Bronchial epithelial cell (primary cell): ENCODE data around the gene LPO. TPM values are rescaled to one million over a fixed set of nuclear protein-coding genes. Genes with fewer than 3 reads are reported as not detected.

Experiments used
- DNase-seq: peaks from one replicate; pipeline ENCODE4 v3.0.0-alpha.2; 2010; ENCODE audit warnings: low read depth
- FAIRE-seq: peaks from 2 replicates; lab custom pipeline; 2011; peaks lifted over from hg19 to GRCh38; lab: Jason Lieb, UNC
- H3K27me3 ChIP-seq: 2 replicates; pipeline ENCODE4 v1.5.1; 2011; ENCODE audit warnings: low read length; ENCODE audit not compliant: control insufficient read depth, insufficient read depth
- H3K36me3 ChIP-seq: 2 replicates; pipeline ENCODE4 v1.5.1; 2011; ENCODE audit warnings: low read length; ENCODE audit not compliant: control insufficient read depth, insufficient read depth
- H3K4me3 ChIP-seq: 2 replicates; pipeline ENCODE4 v1.5.1; 2011; ENCODE audit warnings: mild to moderate bottlenecking, low read depth, low read length, control low read depth
- CTCF ChIP-seq: IDR thresholded peaks from 2 replicates; pipeline ENCODE4 v1.5.1; 2011; ENCODE audit warnings: mild to moderate bottlenecking, moderate library complexity, low read length, control low read depth, inconsistent platforms; ENCODE audit not compliant: insufficient read depth, severe bottlenecking
- total RNA-seq: library from RNA; depleted of rRNA; stranded (reverse); fragments of >200 nt; gene quantifications from 2 replicates; pipeline ENCODE4 v1.2.1, GENCODE V29; 2014

LPO gene
- total RNA-seq, 1 donor from 2014 or later, result not detected

GRCh38 chr17:58229881-58230280, 8.5 kb upstream of the LPO start:
- no peaks in the 10 kb centered on the region for H3K36me3 ChIP-seq
- H3K27me3 ChIP-seq, result no peaks in the 10 kb centered on the region
- FAIRE-seq (no peak), DNase-seq (peak; percentile 75)
- no peak overlapping the region for H3K4me3 ChIP-seq
- TF ChIP-seq CTCF, result no peak

GRCh38 chr17:58231641-58232040, 6.7 kb upstream of the LPO start:
- H3K4me3 ChIP-seq, result no peak overlapping the region
- no peaks in the 10 kb centered on the region for H3K27me3 ChIP-seq
- no peak for TF ChIP-seq CTCF
- no peak for DNase-seq
- H3K36me3 ChIP-seq, result no peaks in the 10 kb centered on the region
- FAIRE-seq, result no peak

- H3K27me3 ChIP-seq, result no peaks in the 10 kb centered on the region
- H3K4me3 ChIP-seq, result no peak overlapping the region
- TF ChIP-seq CTCF, result no peak
- FAIRE-seq (peak; percentile 52), DNase-seq (peak; percentile 94)
- no peaks in the 10 kb centered on the region for H3K36me3 ChIP-seq
Observed at GRCh38 chr17:58232707-58233156, 5.7 kb upstream of the LPO start.

- no peak for TF ChIP-seq CTCF
- DNase-seq (no peak), FAIRE-seq (no peak)
- no peaks in the 10 kb centered on the region for H3K36me3 ChIP-seq
- peaks cover 2% of the 10 kb centered on the region for H3K27me3 ChIP-seq
- H3K4me3 ChIP-seq, result no peak overlapping the region
Observed at GRCh38 chr17:58233543-58233942, 4.8 kb upstream of the LPO start.

GRCh38 chr17:58234512-58234911, 3.9 kb upstream of the LPO start:
- Histone ChIP-seq H3K4me3 (no peak overlapping the region), H3K36me3 (no peaks in the 10 kb centered on the region), H3K27me3 (peaks cover 2% of the 10 kb centered on the region)
- FAIRE-seq, result no peak
- no peak for TF ChIP-seq CTCF
- DNase-seq, result no peak

- Histone ChIP-seq H3K4me3 (no peak overlapping the region), H3K36me3 (no peaks in the 10 kb centered on the region), H3K27me3 (peaks cover 2% of the 10 kb centered on the region)
- no peak for TF ChIP-seq CTCF
- FAIRE-seq, result no peak
- DNase-seq, result no peak
Observed at GRCh38 chr17:58235821-58236220, 2.6 kb upstream of the LPO start.
